ENCODE results near the gene CAMSAP1.
"Not testable (repeated sequence)": the region's sequence is repeated elsewhere in the genome, so short reads cannot be mapped to it uniquely, and the experiment has no call there.

Gene CAMSAP1

DNA sequence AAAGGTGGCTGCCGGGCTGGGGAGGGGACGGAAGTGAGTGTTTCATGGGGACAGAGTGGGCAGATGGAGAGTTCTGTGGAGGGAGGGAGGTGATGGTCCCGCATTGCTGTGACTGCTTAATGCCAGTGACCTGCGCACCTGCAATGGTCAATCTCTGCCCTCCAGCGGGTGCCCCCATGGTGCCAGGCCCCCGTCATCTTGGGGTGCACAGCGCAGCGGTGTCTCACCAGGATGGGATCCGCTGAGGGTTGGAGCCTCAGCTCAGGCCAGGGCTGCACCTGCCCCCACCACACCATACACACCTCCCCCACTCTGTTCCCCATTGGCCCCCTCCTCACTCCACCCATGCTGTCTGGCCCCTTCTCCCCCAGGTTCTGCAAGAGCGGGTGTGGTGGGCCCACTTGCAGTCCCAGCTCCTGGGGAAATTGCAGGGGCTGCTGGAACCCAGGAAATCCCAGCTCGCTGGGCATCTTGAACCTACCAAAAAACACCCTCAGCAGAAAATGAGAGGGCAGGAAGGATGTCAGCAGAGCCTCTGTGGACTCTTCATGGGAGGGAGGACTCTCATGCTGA lies 12.1 kb upstream of the CAMSAP1 start:
- no peak for DNase-seq

DNA sequence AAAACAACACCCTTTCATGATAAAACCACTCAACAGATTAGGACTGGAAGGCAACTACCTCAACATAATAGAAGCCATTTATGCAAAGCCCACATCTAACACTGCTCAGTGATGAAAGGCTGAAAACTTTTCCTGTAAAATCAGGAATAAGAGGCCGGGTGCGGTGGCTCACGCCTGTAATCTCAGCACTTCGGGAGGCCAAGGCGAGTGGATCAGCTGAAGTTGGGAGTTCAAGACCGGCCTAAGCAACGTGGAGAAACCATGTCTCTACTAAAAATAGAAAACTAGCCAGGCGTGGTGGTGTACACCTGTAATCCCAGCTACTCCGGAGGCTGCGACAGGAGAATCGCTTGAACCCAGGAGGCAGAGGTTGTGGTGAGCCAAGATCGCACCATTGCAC lies 8.9 kb upstream of the CAMSAP1 start:
- DNase-seq, result not testable (repeated sequence)

DNA sequence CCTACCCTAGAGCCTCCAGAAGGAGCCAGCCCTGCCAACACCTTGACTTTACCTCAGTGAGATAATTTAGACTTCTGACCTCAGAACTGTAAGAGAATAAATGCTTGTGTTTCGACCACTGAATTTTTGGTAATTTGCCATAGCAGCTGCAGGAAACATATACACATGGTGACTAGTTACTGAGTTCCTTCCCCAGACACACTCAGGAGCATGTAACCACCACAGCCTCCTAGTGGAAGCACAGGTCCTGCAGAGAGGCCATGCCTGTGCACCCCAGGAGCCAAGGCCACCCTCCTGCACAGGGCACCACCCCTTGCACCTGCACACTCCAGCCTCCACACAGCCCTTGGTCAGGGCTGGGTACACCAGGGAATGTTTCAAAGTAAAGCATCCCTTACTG lies 7.6 kb upstream of the CAMSAP1 start:
- DNase-seq, result no peak

DNA sequence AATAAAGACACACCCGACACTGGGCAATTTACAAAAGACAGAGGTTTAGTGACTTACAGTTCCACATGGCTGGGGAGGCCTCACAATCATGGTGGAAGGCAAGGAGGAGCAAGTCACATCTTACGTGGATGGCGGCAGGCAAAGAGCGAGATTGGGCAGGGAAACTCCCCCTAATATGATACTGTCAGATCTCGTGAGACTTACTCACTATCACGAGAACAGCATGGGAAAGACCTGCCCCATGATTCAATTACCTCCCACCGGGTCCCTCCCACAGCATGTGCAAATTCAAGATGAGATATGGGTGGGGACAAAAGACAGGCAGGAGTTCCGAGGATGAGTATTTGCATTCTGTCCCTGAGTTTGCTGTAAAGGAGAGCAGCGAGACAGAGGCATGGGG lies 3.9 kb upstream of the CAMSAP1 start:
- DNase-seq, result not testable (repeated sequence)

DNA sequence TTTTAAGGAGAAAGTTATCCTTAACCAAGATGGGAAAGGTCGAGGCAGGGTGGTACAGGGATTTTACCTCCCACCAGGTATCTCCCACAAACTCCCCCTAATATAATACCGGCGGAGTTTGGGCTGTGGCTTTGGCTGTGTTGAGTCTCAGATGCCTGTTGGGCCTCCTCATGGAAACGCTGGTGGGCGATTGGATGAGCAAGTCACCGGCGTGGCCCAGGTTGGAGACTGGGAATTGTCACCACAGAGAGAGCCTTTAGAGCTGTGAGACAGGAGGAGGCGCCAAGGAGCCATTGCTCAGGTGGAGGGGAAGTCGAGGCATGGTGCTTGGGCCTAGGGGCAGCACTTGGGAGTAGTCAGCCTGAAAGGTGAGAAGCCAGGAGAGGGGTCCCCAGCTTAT lies 3.4 kb upstream of the CAMSAP1 start:
- DNase-seq, result no peak

DNA sequence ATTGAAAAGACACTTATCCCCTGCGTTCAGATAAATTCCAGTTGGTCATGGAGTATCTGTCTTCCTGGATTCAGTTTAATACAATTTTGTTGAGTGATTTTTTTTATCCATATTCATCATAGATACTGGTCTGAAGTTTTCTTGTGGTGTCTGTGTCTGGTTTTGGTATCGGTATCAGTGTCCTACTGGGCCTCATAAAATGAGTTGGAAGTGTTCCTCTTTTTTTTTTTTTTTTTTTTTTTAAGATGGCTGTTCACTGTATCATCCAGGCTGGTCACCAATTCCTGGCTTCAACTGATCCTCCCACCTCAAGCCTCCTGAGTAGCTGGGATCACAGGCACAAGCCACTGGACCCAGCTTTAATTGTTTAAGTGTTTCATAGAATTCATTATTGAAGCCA lies 2.9 kb upstream of the CAMSAP1 start:
- DNase-seq, result no peak

DNA sequence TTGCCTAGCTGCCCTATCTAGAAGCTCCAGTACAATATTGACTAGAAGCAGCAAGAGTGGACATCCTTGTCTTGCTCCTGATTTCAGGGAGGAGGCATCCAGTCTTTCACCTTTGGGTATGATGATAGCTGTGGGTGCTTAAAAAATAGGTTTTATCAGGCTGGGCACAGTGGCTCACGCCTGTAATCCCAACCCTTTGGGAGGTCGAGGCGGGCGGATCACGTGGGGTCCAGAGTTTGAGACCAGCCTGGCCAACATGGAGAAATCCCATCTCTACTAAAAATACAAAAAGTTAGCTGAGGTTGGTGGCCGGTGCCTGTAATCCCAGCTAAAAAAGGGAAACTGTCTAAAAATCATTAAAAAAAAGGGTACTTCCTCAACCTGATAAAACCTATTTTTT lies 2.0 kb upstream of the CAMSAP1 start:
- no peak for DNase-seq

DNA sequence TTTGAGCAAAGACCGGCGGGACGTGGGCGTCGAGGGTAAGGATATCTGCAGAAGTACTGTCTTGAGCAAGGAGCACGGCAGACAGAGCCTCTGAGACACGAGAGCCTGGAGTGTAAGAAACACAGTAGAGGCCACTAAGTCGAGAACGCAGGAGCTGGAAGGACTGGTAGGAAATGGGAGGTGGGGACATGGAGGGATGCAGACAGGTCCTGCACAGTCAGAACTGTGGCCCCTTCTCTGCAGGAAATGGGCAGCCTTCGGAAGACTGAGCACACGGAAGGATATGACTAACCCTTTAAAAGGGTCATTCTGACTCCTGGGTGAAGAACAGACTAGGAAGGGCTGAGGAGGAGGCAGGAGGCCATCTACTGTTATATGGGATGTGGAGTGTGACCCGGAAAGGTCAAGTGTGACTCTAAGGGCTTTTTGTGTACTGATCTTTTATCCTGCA lies 1.4 kb upstream of the CAMSAP1 start:
- DNase-seq, result no peak

DNA sequence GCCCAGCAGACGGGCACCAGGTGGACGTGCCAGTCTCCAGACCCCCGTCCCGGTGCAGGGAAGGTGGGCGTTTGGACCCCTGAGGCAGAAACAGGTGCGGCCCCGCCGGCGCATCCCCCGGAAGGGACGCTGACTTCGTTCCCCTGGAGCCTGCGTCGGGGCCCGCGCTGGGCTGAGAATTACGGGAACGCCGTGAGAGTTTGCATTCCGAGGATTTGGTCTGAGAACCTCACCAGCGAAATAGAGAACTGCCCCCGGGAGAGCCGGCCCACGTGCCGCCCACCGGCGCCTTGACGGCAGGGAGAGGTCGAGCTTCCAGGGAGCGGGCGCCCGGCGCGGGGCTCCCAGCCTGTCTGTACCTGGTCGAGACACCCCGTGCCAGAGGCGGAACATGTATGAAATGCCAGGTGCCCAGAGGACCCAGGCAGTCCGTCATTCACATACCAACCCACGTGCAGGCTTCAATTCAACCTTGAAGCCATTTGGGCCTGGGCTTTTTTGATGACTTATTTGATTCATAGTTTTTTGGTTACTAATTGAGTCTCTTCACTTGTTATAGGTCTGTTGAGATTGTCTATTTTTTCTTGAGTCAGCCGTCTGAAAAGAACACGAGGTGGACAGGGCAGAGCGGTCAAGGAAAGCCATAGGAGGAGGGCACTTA lies 877 bp upstream of the CAMSAP1 start:
- no peak for DNase-seq

DNA sequence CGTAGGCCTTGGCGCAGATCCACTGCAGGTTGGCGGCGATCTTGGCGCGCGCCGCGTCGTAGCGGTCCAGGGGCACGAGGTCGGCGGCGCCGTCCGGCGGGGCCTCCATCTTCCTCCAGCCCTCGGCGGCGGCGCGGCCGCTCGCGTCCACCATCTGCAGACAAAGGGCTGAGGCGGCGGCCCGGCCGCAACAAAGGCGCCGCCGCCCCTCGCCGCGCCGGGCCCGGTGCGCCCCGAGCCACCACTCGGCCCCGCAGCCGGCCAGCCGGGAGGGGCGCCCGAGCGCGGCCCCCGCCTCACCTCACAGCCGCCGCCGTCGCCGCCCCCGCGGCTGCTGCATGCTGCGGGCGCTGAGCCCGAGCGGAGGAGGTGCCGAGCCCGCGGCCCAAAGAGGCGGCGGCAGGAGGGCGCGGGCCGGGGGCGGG lies 328 bp downstream of the CAMSAP1 start:
- DNase-seq, result no peak

DNA sequence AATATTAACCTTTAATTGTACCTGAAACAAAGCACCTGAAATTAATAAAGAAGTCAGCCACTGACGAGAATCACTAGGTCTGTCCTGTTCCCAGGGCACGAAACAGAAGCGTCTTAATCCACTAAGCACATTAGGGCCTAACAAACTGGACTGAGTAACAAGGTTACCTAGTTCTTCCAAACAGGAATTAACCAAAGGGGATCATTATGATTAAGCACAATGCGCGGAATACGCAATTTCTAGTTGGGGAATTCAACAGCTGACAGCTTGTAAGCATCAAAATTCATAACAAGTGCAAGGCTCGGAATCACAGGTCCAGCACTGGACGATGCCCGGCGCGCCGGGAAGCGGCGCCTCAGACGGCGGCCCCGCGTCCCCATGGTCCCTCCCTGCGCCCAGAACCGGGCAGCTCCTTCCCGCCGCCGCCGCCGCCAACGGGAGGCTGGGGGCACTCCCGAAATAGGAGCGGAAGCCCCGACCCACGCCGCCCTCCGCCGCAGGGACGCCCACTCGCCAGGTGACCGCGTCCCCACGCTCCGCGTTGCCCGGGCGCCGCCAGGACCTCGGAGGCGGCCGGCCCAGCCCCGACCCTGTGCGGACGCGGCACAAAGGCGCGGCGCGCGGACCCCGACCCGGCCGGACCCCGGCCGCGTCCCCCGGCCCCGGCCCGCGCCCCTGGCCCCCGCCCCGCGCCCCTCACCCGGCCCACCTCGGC lies 898 bp downstream of the CAMSAP1 start:
- no peak for DNase-seq

DNA sequence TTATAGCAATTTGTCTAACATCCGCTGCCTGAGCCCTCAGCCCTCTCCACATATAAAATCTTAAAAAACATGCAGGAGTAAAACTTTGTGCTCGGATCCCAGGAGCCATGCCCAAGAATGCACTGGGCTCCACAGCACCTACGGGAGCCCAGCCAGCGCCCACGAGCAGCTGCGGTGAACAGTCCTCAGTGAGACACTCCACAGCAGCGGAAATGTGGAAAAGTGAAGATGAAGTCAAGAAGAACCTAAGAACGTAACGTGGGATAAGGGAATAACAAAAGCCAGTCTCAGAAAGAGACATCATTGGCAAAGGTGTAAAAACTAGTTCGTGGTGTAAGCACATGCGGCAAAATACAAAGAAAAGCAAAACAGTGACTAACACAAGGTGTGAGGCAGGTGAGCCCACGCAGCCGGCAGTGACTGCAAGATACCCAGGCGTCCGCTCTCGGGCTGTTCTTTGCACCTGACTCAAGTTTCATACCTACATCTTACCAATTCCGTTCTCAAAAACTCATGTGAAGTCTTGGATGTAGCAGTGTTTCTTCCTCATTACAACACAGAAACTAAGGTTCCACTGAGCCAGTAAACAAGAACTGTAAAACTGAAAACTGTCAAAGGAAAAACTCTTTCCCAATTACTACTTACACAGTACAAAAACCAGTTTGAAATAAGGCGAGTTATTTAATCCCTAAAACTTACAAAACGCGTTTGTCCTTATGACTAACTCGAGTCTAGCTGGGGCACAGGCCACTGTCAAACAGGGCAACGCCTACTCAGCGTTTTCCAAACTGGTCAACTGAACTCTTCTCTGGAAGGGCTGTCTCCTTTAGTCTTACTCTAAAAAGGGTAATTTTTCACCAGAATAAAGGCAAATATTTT lies 1.7 kb downstream of the CAMSAP1 start:
- DNase-seq, result no peak

DNA sequence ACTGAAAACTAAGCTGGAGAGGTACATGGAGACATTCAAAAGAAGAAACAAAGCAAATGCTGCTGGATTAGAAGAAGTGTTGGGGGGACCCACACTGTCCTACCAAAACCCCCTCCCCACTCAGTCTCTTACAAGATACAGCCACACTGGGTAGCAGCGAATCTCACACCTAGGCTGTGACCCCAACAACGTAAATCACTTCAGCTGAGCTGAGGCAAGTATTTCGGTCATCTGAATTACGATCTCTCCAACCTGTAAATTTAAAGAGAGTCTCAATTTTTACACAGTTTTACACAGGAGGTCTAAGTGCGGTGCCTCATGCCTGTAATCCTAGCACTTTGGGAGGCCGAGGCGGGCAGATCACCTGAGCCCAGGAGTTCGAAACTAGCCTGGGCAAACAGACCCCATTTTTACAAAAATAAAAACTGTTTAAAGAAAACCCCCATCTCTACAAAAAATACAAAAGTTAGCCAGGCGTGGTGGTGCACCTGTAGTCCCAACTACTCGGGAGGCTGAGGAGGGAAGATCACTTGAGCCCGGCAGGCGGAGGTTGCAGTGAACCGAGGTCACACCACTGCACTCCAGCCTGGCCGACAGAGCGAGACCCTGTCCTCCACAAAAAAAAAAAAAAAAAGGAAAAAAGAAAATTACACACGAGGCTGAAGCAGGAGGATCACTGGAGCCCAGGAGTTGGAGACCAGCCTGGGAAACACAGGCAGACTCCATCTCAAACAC lies 3.4 kb downstream of the CAMSAP1 start:
- DNase-seq, result no peak

DNA sequence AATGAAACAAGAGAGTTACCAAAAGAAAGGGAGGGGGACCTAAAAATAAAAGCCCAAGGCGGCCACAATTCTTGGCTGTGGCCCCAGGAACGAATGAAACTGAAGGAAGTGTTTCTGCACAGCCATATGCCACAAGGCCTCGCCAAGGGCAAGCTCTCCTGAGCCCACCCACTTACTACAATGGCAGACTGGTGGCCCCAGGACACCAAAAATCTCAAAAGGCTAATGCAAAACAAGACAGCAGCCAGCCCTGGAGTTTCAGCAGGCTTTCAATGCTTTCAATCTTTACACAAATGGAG lies 4.0 kb downstream of the CAMSAP1 start:
- no peak for DNase-seq

DNA sequence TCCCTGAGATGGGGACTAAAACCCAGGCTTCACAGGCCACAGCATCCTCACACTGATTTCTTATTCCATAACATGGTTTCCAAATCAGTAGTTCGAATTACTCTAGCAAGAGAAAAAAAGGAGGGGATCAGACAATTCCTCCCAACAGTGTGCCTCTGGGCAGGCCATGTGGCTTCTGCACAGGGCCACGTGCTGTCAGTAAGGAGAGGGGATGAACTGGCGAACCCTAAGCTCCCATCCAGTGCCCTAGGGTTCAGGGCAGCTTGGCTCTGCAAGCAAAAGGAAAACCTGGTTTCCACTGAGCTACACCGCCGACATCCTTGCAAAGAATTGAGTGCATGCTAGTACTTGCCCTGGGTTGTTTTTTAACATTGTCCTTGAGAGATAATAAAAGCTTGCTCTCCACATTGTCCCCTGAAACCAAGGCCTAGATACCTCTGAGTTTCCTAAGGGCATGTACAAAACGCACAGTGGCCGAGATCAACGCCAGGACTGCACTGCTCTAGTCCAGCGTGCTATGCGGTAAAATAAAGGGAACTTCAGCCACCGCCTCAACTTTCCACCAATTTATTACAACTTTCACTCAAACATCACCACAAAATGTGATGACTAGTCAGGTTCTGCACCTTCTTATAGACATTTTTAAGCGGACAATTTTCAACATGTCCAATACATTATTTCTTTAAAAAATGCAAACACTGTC lies 4.5 kb downstream of the CAMSAP1 start:
- no peak for DNase-seq

DNA sequence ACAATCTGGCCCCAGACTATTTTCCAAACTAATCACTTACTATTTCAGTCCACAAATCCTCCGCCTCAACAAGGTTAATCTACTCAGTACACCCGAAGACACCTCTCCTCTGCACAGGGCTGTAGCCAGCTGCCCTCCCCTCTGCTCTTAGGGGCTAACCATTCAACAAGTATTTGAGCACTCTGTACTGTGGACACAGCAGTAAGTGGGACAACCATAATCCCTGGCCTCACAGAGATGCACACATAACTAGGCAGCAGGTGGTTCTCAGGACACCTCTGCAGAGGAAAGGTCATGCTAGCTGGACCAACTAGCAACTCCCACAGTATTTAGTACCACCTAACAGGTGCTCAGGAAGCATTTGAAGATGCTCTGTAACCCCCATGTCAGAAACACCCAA lies 5.5 kb downstream of the CAMSAP1 start:
- no peak for DNase-seq

DNA sequence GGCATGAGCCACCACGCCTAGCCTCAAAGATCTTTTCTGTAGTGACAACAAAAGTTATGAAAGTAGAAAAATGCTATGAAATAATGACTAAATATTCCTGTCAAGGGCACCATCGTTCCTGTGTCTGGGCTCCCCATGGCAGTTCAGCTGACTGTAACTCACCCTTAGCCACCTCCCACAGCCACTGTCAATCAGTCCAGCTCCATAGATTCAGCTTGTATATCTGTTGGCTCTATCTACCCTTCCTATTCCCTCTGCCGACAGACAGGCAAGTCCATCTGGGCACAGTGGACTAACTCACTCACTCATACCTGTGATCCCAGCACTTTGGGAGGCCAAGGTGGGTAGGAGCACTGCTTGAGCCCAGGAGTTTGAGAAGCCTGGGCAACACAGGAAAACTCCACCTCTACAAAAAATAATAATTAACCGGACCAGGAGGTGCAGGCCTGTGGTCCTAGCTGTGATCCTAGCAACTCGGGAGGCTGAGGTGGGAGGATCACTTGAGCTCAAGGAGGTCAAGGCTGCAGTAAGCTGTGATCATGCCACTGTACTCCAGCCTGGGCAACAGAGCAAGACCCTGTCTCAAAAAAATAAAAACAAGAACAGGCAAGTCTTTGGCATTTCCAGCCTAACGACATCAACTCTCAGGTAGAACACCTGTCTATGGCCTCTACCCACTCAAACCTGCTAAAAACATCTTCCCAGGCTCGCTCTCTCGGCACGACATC lies 6.2 kb downstream of the CAMSAP1 start:
- no peak for DNase-seq

DNA sequence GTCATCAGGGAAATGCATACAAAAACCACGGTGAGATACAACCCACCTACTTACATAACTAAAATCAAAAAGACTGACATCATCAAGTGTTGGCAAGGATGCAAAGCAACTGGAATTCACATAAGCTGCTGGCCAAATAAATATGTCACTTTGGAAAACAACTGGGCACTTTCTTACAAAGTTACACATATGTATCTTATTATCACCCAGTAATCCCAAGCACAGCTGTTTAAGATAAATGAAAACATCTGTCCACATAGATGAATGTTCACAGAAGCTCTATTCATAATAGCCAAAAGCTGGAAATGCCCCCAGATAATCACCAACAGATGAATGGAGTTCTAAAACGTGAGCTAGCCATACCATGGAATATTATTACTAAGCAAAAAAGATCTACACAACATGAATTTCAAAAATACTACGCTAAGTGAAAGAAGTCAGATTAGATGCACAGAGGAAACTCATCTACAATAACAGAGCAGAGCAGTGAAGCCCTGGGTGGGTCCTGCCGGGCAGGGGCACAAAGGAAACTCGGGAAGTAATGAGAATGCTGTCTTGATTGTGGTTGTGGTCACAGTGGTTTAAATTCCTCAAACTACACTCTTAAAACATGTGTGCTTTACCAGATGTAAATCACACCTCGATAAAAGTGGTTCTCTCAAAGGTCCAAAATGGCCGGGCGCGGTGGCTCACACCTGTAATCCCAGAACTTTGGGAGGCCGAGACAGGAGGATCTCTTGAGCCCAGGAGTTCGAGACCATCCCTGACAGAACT lies 8.5 kb downstream of the CAMSAP1 start:
- DNase-seq, result no peak

DNA sequence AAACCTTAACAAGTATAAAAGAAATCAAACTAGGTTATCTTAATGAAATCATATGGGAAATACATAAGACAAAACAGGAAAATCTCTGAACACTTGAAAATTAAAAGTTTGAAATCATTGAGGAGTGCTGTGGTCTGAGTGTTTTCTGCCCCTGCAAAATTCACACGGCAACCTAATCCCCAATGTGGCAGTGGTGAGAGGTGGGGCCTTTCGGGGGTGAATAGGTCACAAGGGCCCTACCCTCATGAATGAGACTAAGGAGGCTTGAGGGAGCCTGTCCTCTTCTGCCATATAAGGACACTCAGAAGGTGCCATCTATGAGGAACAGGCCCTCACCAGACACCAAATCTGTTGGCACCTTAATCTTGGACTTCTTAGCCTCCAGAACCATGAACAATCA lies 10.7 kb downstream of the CAMSAP1 start:
- no peak for DNase-seq

DNA sequence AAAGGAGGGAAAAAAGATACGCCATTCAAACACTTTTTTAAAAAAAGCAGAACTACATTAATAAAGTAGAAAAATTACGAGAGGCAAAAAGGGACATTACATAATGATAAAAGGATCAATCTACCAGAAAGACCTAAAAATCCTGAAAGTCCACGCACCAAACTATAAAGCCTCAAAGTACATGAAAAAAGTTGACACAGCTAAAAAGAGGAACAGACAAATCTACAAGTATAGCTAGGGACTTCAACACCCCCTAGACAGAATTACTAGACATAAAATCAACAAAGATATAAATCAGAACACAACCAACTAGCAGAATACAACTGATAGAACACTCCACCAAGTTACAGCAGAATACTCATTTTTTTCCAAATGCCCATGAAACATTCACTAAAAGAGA lies 11.1 kb downstream of the CAMSAP1 start:
- no peak for DNase-seq

All from NCI-H1417 treated with DMSO at 0.1 percent for 48 hours (cell line).